Stimulated activated CD8-positive, alpha-beta memory T cell treated with anti-CD3 and anti-CD28 coated beads, Interleukin-7, amount 100 ng/mL, for 4 hours (primary cell): ENCODE measurements around the gene KMT5C.

Experiments
- DNase-seq, 2 donors: peaks; one replicate each; pipeline ENCODE4 v3.0.0-alpha.2; 2020; ENCODE audit warnings: low read depth in 2 of 2

KMT5C gene

GRCh38 chr19:55366790-55367189, 27.1 kb downstream of the KMT5C start:
- no peak for DNase-seq

- no peak for DNase-seq
Observed at GRCh38 chr19:55368106-55368505, 28.4 kb downstream of the KMT5C start.

GRCh38 chr19:55368701-55369563, 29.3 kb downstream of the KMT5C start:
- DNase-seq = peak in 1 of 2 donors; percentile 32

- no peak for DNase-seq
Observed at GRCh38 chr19:55369653-55370304, 30.1 kb downstream of the KMT5C start.

GRCh38 chr19:55370305-55370988, 30.8 kb downstream of the KMT5C start, which contains the start of gene IL11:
Gene IL11 (minus strand): TSS chr19:55370463. CDS start chr19:55370310, 153 bp downstream.
- DNase-seq = no peak

- no peak for DNase-seq
Observed at GRCh38 chr19:55372316-55373081, 32.8 kb downstream of the KMT5C start.

- DNase-seq = no peak
Observed at GRCh38 chr19:55373306-55373992, 33.8 kb downstream of the KMT5C start.

- no peak for DNase-seq
Observed at GRCh38 chr19:55373993-55374757, 34.5 kb downstream of the KMT5C start.

GRCh38 chr19:55376241-55376933, 36.7 kb downstream of the KMT5C start, which contains the start of gene TMEM190:
Gene TMEM190 (plus strand): TSS chr19:55376826. CDS start chr19:55376854, 28 bp downstream.
- DNase-seq = no peak

GRCh38 chr19:55377356-55378131, 37.9 kb downstream of the KMT5C start:
- DNase-seq = no peak

GRCh38 chr19:55379174-55379573, 39.5 kb downstream of the KMT5C start:
- no peak for DNase-seq

GRCh38 chr19:55382013-55382412, 42.3 kb downstream of the KMT5C start:
- no peak for DNase-seq

- DNase-seq = no peak
Observed at GRCh38 chr19:55382522-55383054, 42.9 kb downstream of the KMT5C start.

- peak in 1 of 2 donors; percentile 27 for DNase-seq
Observed at GRCh38 chr19:55383279-55384130, 43.8 kb downstream of the KMT5C start.

GRCh38 chr19:55384131-55384919, 44.6 kb downstream of the KMT5C start, which contains the start of gene TMEM238:
Gene TMEM238 (minus strand): TSS chr19:55384292. CDS start chr19:55384259, 33 bp downstream.
- DNase-seq = peak in 1 of 2 donors; percentile 26

GRCh38 chr19:55384920-55385723, 45.4 kb downstream of the KMT5C start:
- DNase-seq = peak; percentile 86 to 90
